Measurements from ENCODE around the gene DHPS.
"Not testable (repeated sequence)": the region's sequence is repeated elsewhere in the genome, so short reads cannot be mapped to it uniquely, and the experiment has no call there.

GRCh38 chr19:12697425-12697824 lies 15.7 kb upstream of the DHPS start:
- TF ChIP-seq, protein P1, sequence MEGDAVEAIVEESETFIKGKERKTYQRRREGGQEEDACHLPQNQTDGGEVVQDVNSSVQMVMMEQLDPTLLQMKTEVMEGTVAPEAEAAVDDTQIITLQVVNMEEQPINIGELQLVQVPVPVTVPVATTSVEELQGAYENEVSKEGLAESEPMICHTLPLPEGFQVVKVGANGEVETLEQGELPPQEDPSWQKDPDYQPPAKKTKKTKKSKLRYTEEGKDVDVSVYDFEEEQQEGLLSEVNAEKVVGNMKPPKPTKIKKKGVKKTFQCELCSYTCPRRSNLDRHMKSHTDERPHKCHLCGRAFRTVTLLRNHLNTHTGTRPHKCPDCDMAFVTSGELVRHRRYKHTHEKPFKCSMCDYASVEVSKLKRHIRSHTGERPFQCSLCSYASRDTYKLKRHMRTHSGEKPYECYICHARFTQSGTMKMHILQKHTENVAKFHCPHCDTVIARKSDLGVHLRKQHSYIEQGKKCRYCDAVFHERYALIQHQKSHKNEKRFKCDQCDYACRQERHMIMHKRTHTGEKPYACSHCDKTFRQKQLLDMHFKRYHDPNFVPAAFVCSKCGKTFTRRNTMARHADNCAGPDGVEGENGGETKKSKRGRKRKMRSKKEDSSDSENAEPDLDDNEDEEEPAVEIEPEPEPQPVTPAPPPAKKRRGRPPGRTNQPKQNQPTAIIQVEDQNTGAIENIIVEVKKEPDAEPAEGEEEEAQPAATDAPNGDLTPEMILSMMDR (IDR thresholded peaks at IDR 0.05): not testable (repeated sequence)
- TF ChIP-seq POLR2A (IDR thresholded peaks at IDR 0.05): not testable (repeated sequence)
